Measurements from ENCODE around the gene SUZ12.
"Not testable (repeated sequence)": the region's sequence is repeated elsewhere in the genome, so short reads cannot be mapped to it uniquely, and the experiment has no call there.

The SUZ12 gene

DNA sequence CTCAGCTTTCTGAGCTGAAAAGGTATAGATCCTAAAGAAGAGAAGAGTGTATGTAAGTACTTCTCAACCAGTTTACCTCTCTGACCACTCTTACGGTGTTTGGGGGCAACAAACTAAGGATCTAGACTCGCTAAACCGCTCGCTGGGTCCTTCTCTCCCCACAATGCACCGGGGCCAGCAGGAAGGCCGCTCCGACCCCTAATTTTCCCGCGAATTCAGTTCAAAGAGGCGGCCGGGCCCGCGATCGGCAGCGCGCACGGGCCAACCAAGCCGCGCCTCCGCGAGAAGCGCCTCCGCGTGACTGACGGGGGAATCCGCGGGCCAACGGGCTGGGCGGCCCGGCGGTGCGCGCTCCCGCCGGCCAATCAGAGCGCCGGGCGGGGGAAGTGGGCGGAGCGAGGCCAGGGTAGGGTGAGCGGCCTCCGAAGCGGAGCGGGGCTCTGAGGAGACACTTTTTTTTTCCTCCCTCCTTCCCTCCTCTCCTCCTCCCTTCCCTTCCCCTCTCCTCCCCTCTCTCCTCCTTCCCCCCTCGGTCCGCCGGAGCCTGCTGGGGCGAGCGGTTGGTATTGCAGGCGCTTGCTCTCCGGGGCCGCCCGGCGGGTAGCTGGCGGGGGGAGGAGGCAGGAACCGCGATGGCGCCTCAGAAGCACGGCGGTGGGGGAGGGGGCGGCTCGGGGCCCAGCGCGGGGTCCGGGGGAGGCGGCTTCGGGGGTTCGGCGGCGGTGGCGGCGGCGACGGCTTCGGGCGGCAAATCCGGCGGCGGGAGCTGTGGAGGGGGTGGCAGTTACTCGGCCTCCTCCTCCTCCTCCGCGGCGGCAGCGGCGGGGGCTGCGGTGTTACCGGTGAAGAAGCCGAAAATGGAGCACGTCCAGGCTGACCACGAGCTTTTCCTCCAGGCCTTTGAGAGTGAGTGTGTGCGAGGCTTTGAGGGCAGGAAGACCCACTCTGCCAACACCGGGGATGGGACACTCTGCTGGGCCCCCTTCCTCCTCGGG is at the start of gene SUZ12:
Gene SUZ12, plus strand, starts transcription at position 393 of the 995 bp plus-strand sequence. Its CDS starts 240 bp downstream, at position 633.
- peak; percentile 70 to 85 for DNase-seq

DNA sequence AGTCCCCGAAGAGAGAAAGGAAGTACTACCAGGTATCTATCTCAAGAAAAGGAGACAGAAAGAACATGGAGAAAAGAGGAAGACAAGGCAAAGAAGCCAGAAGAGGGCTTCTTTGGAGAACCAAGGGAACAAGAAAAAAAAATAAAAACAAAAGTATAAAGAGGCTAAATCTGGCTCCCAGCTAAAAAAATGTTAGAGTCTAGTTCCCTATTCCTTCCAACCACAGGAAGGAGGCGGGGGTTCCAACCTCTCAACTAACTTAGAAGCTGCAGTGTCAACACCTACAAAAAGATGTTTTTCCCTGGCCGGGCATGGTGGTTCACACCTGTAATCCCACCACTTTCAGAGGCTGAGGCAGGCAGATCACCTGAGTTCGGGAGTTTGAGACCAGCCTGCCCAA is 48.7 kb upstream of the SUZ12 start:
- DNase-seq: no peak

- no peak for DNase-seq
Observed at GRCh38 chr17:31900877-31901276, 35.9 kb upstream of the SUZ12 start.

DNA sequence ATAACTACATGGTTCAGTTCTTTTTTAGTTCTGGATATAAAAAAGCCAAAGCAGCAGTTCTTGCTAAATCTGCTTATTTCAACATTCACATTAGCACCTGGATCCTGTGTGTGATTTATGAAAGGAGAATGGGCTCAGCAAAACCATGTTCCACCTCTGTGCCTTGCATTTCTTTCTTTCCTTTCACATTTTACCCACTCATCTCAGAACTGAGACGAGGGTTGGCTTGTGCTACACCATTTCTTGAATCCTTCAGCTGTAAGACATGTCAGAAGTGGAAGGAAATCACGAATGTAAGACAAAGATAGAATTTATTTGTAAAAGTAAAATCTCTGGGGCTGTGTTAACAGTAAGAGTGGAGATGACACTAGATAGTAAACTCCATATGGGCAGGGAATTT is 34.1 kb upstream of the SUZ12 start:
- DNase-seq: no peak

DNA sequence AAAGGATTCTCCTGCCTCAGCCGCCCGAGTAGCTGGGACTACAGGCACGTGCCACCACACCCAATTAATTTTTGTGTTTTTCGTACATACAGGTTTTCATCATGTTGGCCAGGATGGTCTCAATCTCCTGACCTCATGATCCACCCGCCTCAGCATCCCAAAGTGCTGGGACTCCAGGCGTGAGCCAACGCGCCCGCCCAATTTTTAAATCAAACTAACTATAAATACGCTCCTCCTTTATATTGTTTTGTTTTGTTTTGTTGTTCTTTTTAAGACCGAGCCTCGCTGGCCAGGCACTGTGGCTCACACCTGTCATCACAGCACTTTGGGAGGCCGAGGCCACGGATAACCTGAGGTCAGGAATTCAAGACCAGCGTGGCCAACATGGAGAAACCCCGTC is 33.4 kb upstream of the SUZ12 start:
- no peak for DNase-seq

- DNase-seq: peak in 1 of 2 experiments; percentile 37
Observed at GRCh38 chr17:31907342-31907962, 29.4 kb upstream of the SUZ12 start.

DNA sequence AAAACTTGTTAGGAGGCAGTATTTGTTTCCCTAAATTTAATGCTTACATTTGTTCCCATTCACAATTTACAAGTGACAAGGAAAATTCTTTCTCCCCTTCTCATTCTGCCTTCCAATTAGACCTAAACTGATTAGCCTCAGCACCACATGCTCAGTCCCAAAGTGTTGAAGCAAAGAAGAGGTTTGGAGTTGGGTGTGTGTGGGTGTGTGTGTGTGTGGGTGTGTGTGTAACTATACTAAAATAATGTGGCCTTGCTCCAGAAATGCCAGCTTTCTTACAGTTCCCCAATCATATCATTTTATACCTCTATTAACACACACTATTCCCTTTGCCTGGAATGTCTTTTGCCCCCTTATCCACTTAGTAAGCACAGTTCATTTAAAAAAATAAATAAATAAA is 28.4 kb upstream of the SUZ12 start:
- no peak for DNase-seq

GRCh38 chr17:31912705-31913104 is 24.1 kb upstream of the SUZ12 start:
- DNase-seq: not testable (repeated sequence)

- DNase-seq: no peak
Observed at GRCh38 chr17:31915456-31916100, 21.2 kb upstream of the SUZ12 start.

DNA sequence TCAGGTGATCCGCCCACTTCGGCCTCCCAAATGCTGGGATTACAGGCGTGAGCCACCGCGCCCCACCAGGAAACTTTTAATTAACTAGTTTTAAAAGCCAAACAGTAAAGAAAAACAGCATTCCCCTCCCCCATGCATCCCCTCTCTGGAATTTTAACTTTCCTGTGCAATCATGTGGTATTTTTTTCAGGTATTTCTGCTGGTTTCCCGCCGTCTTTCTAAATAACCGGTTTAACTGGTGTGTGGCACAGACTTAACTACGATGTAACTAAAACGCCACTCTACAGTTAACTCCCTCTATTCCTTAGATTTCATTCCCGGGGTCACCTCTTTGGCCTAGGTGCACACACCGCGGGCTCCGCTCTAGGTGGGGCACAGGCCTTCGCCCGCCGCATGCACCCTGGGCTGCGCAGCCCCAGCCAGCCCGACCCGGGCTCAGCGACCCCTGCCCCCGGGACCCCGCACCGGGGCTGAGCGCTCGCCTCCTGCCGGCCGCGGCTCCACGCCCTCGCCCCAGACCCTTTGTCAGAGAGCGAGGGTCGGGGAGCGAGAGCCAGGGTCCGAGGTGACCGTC is 20.2 kb upstream of the SUZ12 start:
- DNase-seq: no peak

DNA sequence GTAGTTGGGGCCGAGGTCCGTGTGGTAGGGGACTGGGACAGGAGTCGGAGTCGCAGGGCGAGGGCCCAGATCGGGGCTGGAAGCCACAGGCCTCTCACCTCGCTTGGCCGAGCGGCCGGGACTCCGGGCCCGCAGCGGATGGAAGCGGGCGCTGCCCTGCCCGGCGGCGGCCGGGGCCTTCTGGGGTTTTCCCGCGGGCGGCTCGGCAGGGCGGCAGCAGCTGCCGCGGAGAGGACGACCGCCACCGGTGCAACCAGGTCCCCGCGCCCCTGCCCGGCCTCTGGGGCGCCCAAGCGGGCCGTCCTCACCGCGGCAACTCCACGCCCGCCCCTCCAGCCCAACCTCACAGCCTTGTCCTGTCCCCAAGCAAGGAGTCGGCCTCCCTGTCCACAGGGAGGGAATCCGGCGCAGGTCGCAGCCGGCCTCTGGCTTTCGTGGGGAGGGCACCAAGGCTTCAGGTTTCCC is 19.7 kb upstream of the SUZ12 start:
- DNase-seq: no peak

GRCh38 chr17:31917721-31918120 is 19.1 kb upstream of the SUZ12 start:
- not testable (repeated sequence) for DNase-seq

DNA sequence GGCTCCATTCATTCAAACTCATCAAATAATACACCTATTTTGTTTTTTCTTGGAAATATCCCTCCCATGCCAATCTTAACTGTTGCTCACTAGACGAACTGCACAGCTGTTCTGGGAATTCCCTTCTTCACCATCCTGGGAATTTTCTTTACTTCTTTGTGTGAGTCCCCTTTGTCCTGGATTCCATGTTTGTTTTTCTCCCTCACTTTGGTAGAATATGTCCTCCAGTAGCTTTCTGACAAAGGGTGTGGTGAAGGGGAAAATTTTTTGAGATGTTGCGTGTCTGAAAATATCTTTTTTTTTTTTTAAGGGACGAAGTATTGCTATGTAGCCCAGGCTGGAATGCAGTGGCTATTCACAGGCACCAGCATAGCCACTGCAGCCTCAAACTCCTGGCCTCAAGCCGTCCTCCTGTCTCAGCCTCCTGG is 18.1 kb upstream of the SUZ12 start:
- no peak for DNase-seq

DNA sequence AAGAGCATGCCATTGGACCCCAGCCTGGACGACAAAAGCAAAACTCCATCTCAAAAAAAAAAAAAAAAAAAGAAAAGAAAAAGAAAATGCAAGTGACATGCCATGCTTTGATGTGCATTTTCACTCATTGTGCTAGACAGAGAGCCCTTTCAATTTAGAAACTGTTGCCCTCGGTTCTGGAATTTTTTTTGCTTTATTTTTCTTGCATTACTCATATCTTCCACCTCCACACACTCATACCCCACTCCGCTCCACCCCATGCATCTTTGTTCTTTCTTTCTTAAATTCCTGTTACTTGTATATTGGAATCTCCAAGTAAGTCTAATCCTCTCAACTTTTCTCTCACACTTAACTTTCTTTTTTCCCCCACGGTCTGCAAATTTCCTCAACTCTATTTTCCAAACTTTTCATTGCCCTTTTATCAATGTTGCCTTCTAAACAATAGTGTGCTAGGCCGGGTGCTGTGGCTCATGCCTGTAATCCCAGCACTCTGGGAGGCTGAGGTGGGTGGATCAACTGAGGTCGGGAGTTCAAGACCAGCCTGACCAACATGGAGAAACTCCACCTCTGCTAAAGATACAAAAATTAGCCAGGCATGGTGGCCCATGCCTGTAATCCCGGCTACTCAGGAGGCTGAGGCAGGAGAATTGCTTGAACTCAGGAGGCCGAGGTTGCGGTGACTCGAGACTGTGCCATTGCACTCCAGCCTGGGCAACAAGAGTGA is 16.8 kb upstream of the SUZ12 start:
- DNase-seq: no peak

GRCh38 chr17:31926100-31926729 is 10.6 kb upstream of the SUZ12 start:
- no peak for DNase-seq

DNA sequence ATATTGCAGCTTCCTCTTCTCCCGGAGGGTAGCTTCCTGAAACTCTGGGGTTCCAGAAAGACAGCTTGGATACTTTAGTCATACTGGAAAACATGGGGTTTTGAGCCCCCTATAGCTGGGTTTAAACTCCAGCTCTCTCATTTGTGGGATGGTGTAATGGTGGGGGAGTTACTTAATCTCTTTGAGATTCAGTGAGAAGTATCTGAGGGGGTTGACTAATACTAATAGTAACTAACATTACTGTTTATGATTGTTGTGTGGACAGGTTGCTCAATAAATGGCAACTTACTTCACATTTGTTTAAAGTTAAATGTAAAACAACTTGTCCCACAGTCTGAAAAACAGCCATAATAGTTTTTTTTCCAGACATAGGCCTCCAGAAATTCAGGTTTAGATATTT is 5.1 kb upstream of the SUZ12 start:
- no peak for DNase-seq

GRCh38 chr17:31935512-31935911 is 1.3 kb upstream of the SUZ12 start:
- DNase-seq: no peak

DNA sequence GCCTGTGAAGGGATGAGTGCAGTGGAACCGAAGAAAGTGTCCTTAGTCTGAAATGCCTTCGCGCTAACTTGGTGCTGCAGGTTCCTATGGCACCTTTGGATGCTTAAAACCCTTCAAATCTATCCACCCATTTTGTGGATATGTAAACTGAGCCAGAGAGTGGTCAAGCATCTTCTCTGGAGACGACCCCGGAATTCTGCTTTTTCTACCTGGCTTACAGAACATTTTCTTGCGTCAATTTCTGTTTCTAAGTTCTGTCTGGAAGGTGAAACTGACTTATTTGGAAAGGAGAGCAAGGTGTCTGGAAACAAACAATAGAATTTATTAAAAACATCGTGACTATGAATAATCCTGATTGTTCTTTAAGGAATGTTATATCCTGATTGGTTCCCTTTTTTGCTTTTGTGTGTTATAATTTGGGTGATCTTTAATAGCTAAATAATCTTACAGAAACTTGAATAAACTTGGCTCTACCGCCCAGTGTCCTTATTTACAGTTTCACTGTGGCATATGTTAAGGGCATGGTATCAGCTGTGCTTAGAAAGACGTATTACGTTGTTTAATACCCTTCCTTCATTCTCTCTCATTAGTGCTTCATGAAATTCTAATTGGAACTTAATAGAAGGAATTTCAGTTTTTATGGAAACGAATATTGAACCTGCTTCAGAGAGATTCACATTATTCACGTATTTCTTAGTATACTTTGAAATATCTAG is 1.3 kb downstream of the SUZ12 start:
- DNase-seq: not testable (repeated sequence)

- DNase-seq: not testable (repeated sequence)
Observed at GRCh38 chr17:31941916-31942315, 5.1 kb downstream of the SUZ12 start.

- DNase-seq: not testable (repeated sequence)
Observed at GRCh38 chr17:31942396-31942795, 5.6 kb downstream of the SUZ12 start.

GRCh38 chr17:31951953-31952352 is 15.1 kb downstream of the SUZ12 start:
- not testable (repeated sequence) for DNase-seq
